Liver (tissue), 3 donors: ENCODE measurements around the gene CLIC3.

Source experiments
- HNF4A ChIP-seq, 2 donors: conservative IDR thresholded peaks; 2 replicates each; pipeline ENCODE4 v1.6.1; 2016; ENCODE audit warnings: antibody characterized with exemption in 2 of 2, mild to moderate bottlenecking in 2 of 2
- NR2F2 ChIP-seq: IDR thresholded peaks from 2 replicates; pipeline ENCODE4 v1.6.1; 2016; ENCODE audit warnings: antibody characterized with exemption
- RAD21 ChIP-seq, 2 donors: IDR thresholded peaks; 2 replicates each; pipeline ENCODE4 v1.6.1; 2016; ENCODE audit warnings: antibody characterized with exemption in 2 of 2, mild to moderate bottlenecking in 2 of 2
- YY1 ChIP-seq: IDR thresholded peaks from 2 replicates; pipeline ENCODE4 v1.6.1; 2016; ENCODE audit warnings: antibody characterized with exemption, mild to moderate bottlenecking
- TF ChIP-seq, protein P1 (sequence below): fragments of 150-350 bp; IDR thresholded peaks from 2 replicates; pipeline ENCODE4 v1.5.1; 2017; ENCODE audit warnings: improper control_type of control experiment, low read depth, low read length; ENCODE audit not compliant: missing input control
- donor health status: healthy.
- donor health status: healthy.

- TF ChIP-seq, protein P1, sequence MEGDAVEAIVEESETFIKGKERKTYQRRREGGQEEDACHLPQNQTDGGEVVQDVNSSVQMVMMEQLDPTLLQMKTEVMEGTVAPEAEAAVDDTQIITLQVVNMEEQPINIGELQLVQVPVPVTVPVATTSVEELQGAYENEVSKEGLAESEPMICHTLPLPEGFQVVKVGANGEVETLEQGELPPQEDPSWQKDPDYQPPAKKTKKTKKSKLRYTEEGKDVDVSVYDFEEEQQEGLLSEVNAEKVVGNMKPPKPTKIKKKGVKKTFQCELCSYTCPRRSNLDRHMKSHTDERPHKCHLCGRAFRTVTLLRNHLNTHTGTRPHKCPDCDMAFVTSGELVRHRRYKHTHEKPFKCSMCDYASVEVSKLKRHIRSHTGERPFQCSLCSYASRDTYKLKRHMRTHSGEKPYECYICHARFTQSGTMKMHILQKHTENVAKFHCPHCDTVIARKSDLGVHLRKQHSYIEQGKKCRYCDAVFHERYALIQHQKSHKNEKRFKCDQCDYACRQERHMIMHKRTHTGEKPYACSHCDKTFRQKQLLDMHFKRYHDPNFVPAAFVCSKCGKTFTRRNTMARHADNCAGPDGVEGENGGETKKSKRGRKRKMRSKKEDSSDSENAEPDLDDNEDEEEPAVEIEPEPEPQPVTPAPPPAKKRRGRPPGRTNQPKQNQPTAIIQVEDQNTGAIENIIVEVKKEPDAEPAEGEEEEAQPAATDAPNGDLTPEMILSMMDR = no peak
- TF ChIP-seq HNF4A (conservative IDR thresholded peaks at IDR 0.05) = no peak
- no peak for TF ChIP-seq RAD21 (IDR thresholded peaks at IDR 0.05)
- no peak for TF ChIP-seq YY1
- no peak for TF ChIP-seq NR2F2
Observed at GRCh38 chr9:136968333-136969127, 27.8 kb downstream of the CLIC3 start.
